GM21526 (cell line): ENCODE results near the gene MPRIP.
"Not testable (repeated sequence)": the region's sequence is repeated elsewhere in the genome, so short reads cannot be mapped to it uniquely, and the experiment has no call there.

Experiments used
- ATAC-seq: cut with Tn5 transposase; IDR thresholded peaks from one replicate; pipeline ENCODE4 v1.9.1; 2021; ENCODE audit warnings: moderate library complexity; ENCODE audit not compliant: unreplicated experiment, low FRiP score

MPRIP gene

GRCh38 chr17:17179371-17179827 lies 137.1 kb downstream of the MPRIP start:
- no peak for ATAC-seq

GRCh38 chr17:17180141-17180603 lies 137.9 kb downstream of the MPRIP start:
- ATAC-seq: no peak

- no peak for ATAC-seq
Observed at GRCh38 chr17:17180741-17181525, 138.7 kb downstream of the MPRIP start.

GRCh38 chr17:17181666-17182597 lies 139.7 kb downstream of the MPRIP start:
- ATAC-seq: no peak

- no peak for ATAC-seq
Observed at GRCh38 chr17:17182598-17183136, 140.4 kb downstream of the MPRIP start.

- no peak for ATAC-seq
Observed at GRCh38 chr17:17183744-17184143, 141.5 kb downstream of the MPRIP start.

GRCh38 chr17:17184985-17185757 lies 142.9 kb downstream of the MPRIP start:
- ATAC-seq: not testable (repeated sequence)

- no peak for ATAC-seq
Observed at GRCh38 chr17:17186051-17186450, 143.8 kb downstream of the MPRIP start.

- ATAC-seq: no peak
Observed at GRCh38 chr17:17186551-17187505, 144.6 kb downstream of the MPRIP start.

GRCh38 chr17:17188586-17188985 lies 146.3 kb downstream of the MPRIP start:
- no peak for ATAC-seq

- no peak for ATAC-seq
Observed at GRCh38 chr17:17189559-17189958, 147.3 kb downstream of the MPRIP start.

GRCh38 chr17:17190188-17190587 lies 147.9 kb downstream of the MPRIP start:
- ATAC-seq: no peak

GRCh38 chr17:17191346-17191792 lies 149.1 kb downstream of the MPRIP start:
- ATAC-seq: no peak

- no peak for ATAC-seq
Observed at GRCh38 chr17:17191961-17192381, 149.7 kb downstream of the MPRIP start.

- not testable (repeated sequence) for ATAC-seq
Observed at GRCh38 chr17:17195466-17195865, 153.2 kb downstream of the MPRIP start.

GRCh38 chr17:17196776-17197175 lies 154.5 kb downstream of the MPRIP start:
- ATAC-seq: no peak

GRCh38 chr17:17198281-17198680 lies 156.0 kb downstream of the MPRIP start:
- ATAC-seq: no peak

- ATAC-seq: no peak
Observed at GRCh38 chr17:17200311-17200710, 158.1 kb downstream of the MPRIP start.

- ATAC-seq: no peak
Observed at GRCh38 chr17:17200831-17201230, 158.6 kb downstream of the MPRIP start.
